SK-N-MC (cell line): ENCODE results near the gene GAS2.

Source experiments
- DNase-seq: peaks from one replicate; pipeline ENCODE4 v3.0.0-alpha.2; 2011; ENCODE audit warnings: low read depth, low spot score
- H3K27ac ChIP-seq: fragments of 200-600 bp; sonication (generic); 2 replicates; pipeline ENCODE4 v1.5.1; 2016; ENCODE audit warnings: mixed run types
- H3K36me3 ChIP-seq: fragments of 200-600 bp; sonication (generic); 2 replicates; pipeline ENCODE4 v1.6.1; 2017; ENCODE audit warnings: antibody characterized with exemption, low read length, mixed read lengths; ENCODE audit not compliant: insufficient read depth
- H3K4me3 ChIP-seq: fragments of 200-600 bp; sonication (generic); 2 replicates; pipeline ENCODE4 v1.5.1; 2016
- H3K9ac ChIP-seq: fragments of 200-600 bp; sonication (generic); 2 replicates; pipeline ENCODE4 v1.8.0; 2017; ENCODE audit warnings: mixed run types, mixed read lengths; ENCODE audit not compliant: insufficient read length
- H3K9me3 ChIP-seq: fragments of 200-600 bp; sonication (generic); 2 replicates; pipeline ENCODE4 v1.6.1; 2017; ENCODE audit warnings: low read depth, mild to moderate bottlenecking, antibody characterized with exemption, low read length, moderate library complexity, mixed read lengths
- EZH2 ChIP-seq: fragments of 200-600 bp; sonication (generic); IDR thresholded peaks from one replicate; pipeline ENCODE4 v1.6.1; 2017; ENCODE audit warnings: antibody characterized with exemption
- FOXP2 ChIP-seq: optimal IDR thresholded peaks from 2 replicates; pipeline ENCODE3; 2011; ENCODE audit warnings: mild to moderate bottlenecking, moderate library complexity; ENCODE audit not compliant: insufficient read depth; ENCODE audit errors: extremely low read length, control extremely low read depth
- POLR2AphosphoS5 ChIP-seq: IDR thresholded peaks from 2 replicates; pipeline ENCODE4 v1.6.1; 2012; ENCODE audit warnings: mild to moderate bottlenecking, low read depth, low read length, borderline replicate concordance

Gene GAS2

DNA sequence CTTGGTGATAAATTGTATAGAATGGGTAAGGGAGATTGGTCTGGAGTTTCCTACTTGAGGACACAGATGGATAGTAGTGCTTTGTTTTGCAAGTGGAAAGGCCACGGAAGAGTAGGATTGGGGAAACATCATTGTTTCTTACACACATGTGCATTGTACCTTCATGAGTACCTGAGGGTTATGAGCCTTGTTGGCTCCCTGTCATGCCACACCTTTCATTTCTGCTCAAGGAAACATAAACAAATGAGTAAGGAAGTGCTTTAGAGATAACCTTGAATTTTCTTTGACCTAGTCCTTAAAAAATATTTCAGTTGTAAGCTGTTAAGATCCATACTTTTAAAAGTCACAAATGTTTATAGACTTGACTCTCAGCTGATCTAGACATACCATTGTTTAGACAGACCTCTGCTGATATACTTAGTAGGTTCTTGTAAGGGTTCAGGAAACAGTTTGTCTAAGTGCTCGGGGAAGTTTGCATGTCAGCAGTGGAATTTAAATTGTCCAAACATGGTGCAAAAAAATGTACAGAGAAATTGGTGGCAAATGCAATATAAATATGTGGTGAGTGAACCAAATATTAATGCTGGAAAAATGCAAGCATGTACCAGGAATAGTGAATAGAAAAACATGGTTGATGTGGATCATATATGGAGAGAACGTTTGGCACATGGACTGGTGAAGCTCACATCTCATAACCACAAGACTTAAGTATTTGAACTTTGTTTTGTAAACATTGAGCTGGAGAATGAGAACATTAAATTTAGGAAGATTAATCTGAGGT, 40.9 kb downstream of the GAS2 start:
- no peak overlapping the region for H3K9ac ChIP-seq
- no peak overlapping the region for H3K27ac ChIP-seq
- TF ChIP-seq FOXP2 = no peak
- no peak for TF ChIP-seq POLR2AphosphoS5
- TF ChIP-seq EZH2 = no peak
- no peaks in the 10 kb centered on the region for H3K9me3 ChIP-seq
- no peak for DNase-seq
- H3K36me3 ChIP-seq = no peaks in the 10 kb centered on the region
- H3K4me3 ChIP-seq = no peak overlapping the region

DNA sequence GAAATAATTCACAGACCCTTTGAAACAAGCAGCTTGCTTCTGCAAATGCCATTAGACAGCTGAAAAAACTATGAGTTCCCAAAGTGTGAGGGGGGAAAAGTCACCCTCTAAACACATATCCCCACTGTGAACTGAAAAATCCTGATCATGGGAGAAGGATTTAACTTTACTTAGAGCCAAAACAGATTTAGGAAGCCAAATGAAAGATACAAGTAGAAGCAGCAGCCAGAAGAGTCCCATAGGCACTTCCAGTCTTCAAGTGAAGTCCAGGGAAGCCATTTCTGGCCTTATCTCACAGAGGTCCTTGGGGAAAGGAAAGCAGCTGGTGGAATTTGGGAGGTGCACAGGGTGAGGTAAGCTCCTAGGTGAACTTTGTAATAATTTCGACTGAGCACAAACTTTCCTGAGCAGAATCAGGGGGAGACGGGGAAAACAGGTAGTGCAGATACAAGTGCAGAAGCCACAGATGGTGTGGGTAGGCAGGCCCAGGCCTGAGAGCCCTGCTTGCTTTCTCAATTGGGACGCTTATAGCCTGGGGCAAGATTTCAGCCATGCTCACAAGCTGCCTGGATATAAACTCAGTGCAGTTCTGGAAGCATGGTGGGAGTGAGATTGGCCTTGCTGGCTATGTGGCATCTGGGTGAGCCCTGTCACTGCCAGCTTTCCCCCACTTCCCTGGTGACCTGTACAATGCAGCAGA, 44.8 kb downstream of the GAS2 start:
- TF ChIP-seq EZH2 = no peak
- TF ChIP-seq FOXP2 = no peak
- no peak for TF ChIP-seq POLR2AphosphoS5
- Histone ChIP-seq H3K4me3 (no peak overlapping the region), H3K27ac (no peak overlapping the region), H3K36me3 (no peaks in the 10 kb centered on the region), H3K9me3 (no peaks in the 10 kb centered on the region), H3K9ac (no peak overlapping the region)
- DNase-seq = no peak

DNA sequence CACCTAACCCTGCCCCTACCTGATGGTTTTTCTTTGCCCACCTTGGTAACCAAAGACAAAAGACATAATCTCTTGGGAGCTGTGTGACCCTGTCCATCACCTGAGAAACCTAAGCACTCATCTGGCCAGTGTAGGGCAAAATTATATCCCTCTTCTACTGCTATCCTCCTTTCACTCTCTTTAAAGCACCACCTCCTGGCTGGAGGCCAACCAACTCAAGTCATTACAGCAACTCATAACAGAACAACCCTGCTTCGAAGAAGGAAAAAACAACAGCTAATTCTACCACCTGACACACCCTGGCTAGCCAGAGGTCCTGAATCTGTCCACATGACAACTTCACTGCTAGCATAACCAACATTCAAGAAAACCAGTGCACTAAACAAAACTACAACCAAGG, 45.5 kb downstream of the GAS2 start:
- H3K4me3 ChIP-seq = no peak overlapping the region
- no peak for DNase-seq
- H3K9ac ChIP-seq = no peak overlapping the region
- H3K36me3 ChIP-seq = no peaks in the 10 kb centered on the region
- no peaks in the 10 kb centered on the region for H3K9me3 ChIP-seq
- no peak overlapping the region for H3K27ac ChIP-seq
- TF ChIP-seq FOXP2 = no peak
- TF ChIP-seq POLR2AphosphoS5 = no peak
- no peak for TF ChIP-seq EZH2

DNA sequence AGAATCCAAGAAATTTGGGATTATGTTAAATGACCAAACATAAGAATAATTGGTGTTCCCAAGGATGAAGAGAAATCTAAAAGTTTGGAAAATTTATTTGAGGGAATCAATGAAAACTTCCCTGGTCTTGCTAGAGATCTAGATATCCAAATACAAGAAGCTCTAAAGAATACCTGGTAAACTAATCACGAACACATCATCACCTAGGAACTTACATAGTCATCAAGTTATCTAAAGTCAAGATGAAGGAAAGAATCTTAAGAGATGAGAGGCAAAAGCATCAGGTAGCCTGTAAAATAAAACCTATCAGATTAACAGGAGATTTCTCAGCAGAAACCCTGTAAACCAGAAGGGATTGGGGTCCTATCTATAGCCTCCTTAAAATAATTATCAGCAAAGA, 46.9 kb downstream of the GAS2 start:
- H3K27ac ChIP-seq = no peak overlapping the region
- no peak for TF ChIP-seq POLR2AphosphoS5
- TF ChIP-seq FOXP2 = no peak
- no peak for TF ChIP-seq EZH2
- H3K4me3 ChIP-seq = no peak overlapping the region
- H3K9ac ChIP-seq = no peak overlapping the region
- DNase-seq = no peak
- no peaks in the 10 kb centered on the region for H3K9me3 ChIP-seq
- no peaks in the 10 kb centered on the region for H3K36me3 ChIP-seq

DNA sequence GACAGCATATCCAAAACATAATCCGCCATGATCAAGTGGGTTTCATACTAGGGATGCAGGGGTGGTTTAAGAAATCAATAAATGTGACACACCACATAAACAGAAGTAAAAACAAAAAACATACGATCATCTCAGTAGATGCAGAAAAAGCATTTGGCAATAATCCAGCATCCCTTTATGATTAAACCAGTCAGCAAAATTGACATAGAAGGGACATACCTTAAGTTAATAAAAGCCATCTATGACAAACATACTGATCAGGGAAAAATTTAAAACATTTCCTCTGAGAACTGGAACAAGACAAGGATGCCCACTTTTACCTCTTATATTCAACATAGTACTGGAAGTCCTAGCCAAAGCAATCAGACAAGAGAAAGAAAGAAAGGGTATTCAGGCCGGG, 49.6 kb downstream of the GAS2 start:
- Histone ChIP-seq H3K27ac (no peak overlapping the region), H3K4me3 (no peak overlapping the region), H3K9me3 (no peaks in the 10 kb centered on the region), H3K9ac (no peak overlapping the region), H3K36me3 (no peaks in the 10 kb centered on the region)
- DNase-seq = no peak
- no peak for TF ChIP-seq FOXP2
- no peak for TF ChIP-seq EZH2
- no peak for TF ChIP-seq POLR2AphosphoS5

DNA sequence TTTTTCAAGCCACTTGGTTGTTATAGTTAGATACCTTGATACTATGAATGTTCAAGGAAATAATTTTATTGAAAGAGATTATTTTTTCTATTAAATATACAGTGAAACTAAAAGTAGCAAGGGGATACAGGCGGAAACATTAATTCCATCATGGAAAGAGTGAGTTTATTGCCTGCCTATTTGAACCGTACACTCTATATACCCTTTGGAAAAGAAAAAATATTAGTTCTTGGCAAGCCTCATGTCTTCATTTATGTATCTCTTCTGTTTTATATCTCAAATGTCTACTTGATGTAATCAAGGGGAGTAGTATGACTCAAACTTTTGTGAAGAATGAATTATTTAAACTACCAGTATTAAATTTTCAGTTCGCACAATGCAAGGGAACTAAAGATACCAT, 54.0 kb downstream of the GAS2 start:
- DNase-seq = no peak
- no peaks in the 10 kb centered on the region for H3K9me3 ChIP-seq
- TF ChIP-seq EZH2 = no peak
- no peak for TF ChIP-seq FOXP2
- no peak for TF ChIP-seq POLR2AphosphoS5

DNA sequence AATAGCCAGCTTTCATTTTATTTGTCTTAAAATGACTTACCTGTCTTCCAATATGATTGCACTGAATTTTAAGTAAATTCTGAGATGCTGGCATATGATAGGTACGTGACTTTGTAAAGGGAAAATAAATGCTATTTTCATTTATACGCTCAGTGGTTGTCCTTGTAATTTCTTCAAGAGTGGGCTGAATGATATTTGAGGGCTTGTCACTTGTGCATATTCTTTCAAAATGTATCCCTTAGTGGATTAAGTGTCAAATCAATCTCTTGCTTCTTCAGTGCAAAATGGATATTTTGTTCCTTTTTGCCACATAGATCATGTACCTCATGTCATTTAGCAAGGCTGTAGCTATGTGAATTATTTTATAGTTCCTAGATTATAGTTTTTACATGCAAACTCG, 56.9 kb downstream of the GAS2 start:
- H3K36me3 ChIP-seq = no peaks in the 10 kb centered on the region
- no peak overlapping the region for H3K9ac ChIP-seq
- TF ChIP-seq FOXP2 (no peak), POLR2AphosphoS5 (no peak), EZH2 (no peak)
- H3K27ac ChIP-seq = no peak overlapping the region
- H3K9me3 ChIP-seq = no peaks in the 10 kb centered on the region
- no peak overlapping the region for H3K4me3 ChIP-seq
- no peak for DNase-seq

More for the DNA sequence above, 54.0 kb downstream of the GAS2 start:
- H3K9ac ChIP-seq = no peak overlapping the region
- no peak overlapping the region for H3K4me3 ChIP-seq
- H3K36me3 ChIP-seq = no peaks in the 10 kb centered on the region
- H3K27ac ChIP-seq = no peak overlapping the region

DNA sequence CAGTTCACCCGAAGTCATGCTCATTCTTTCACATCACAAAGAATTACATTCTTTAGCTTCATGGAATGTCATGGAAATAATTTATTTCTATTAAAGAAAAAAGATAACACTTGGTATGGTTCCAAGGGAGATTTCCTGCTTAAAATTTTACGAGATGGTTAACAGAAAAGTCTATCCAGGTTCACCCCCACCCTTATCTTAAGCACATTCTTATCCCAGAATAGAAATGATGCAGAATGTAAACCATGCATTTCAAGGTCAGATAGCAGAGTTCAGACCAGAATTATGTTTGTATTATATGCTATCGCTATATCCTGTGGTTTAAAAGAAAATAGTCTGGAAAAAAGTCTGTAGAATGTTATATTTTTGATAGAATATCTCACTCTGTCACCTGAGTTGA, 58.7 kb downstream of the GAS2 start:
- no peaks in the 10 kb centered on the region for H3K36me3 ChIP-seq
- H3K9me3 ChIP-seq = no peaks in the 10 kb centered on the region
- TF ChIP-seq POLR2AphosphoS5 = no peak
- no peak for TF ChIP-seq FOXP2
- TF ChIP-seq EZH2 = no peak
- no peak overlapping the region for H3K9ac ChIP-seq
- DNase-seq = no peak
- H3K27ac ChIP-seq = no peak overlapping the region
- H3K4me3 ChIP-seq = no peak overlapping the region
